HG03558 (cell line): ENCODE measurements around the gene RIMS3.
"Not testable (repeated sequence)": the region's sequence is repeated elsewhere in the genome, so short reads cannot be mapped to it uniquely, and the experiment has no call there.

Experiments
- ATAC-seq: cut with Tn5 transposase; IDR thresholded peaks from one replicate; pipeline ENCODE4 v1.9.1; 2021; ENCODE audit warnings: moderate number of reproducible peaks; ENCODE audit not compliant: unreplicated experiment; ENCODE audit errors: extremely low read depth

The RIMS3 gene

GRCh38 chr1:40635763-40636500, 29.6 kb downstream of the RIMS3 start:
- no peak for ATAC-seq

- no peak for ATAC-seq
These were observed 30.4 kb downstream of the RIMS3 start for GRCh38 chr1:40634901-40635655.

- no peak for ATAC-seq
These were observed 31.5 kb downstream of the RIMS3 start for GRCh38 chr1:40633931-40634376.

- no peak for ATAC-seq
These were observed 32.0 kb downstream of the RIMS3 start for GRCh38 chr1:40633523-40633922.

- ATAC-seq, result no peak
These were observed 34.8 kb downstream of the RIMS3 start for GRCh38 chr1:40630488-40631223.

- ATAC-seq, result not testable (repeated sequence)
These were observed 35.9 kb downstream of the RIMS3 start for GRCh38 chr1:40629546-40629945.

- ATAC-seq, result no peak
These were observed 36.6 kb downstream of the RIMS3 start for GRCh38 chr1:40628903-40629292.

GRCh38 chr1:40627987-40628902, 37.2 kb downstream of the RIMS3 start:
- no peak for ATAC-seq

- ATAC-seq, result no peak
These were observed 39.1 kb downstream of the RIMS3 start for GRCh38 chr1:40626383-40626770.

GRCh38 chr1:40625476-40626382, 39.8 kb downstream of the RIMS3 start:
- no peak for ATAC-seq

- no peak for ATAC-seq
These were observed 40.4 kb downstream of the RIMS3 start for GRCh38 chr1:40625076-40625475.

- ATAC-seq, result no peak
These were observed 42.4 kb downstream of the RIMS3 start for GRCh38 chr1:40622936-40623629.

- no peak for ATAC-seq
These were observed 43.5 kb downstream of the RIMS3 start for GRCh38 chr1:40621821-40622450.

- no peak for ATAC-seq
These were observed 44.8 kb downstream of the RIMS3 start for GRCh38 chr1:40620586-40621210.

GRCh38 chr1:40620150-40620549, 45.3 kb downstream of the RIMS3 start:
- ATAC-seq, result no peak

GRCh38 chr1:40618108-40618507, 47.4 kb downstream of the RIMS3 start:
- ATAC-seq, result no peak

GRCh38 chr1:40612345-40612831, 53.1 kb downstream of the RIMS3 start:
- ATAC-seq, result no peak
